Transverse colon (tissue), 4 donors: ENCODE measurements around the gene ACSS1. TPM values are rescaled to one million over a fixed set of nuclear protein-coding genes. Genes with fewer than 3 reads are reported as not detected.

Source experiments
- DNase-seq: peaks from one replicate; pipeline ENCODE4 v3.0.0-alpha.2; 2019
- H3K27ac ChIP-seq, 4 donors: fragments of 200-600 bp; sonication (generic); 2 replicates each; pipeline ENCODE4 v1.5.1; 2016 to 2018; ENCODE audit warnings: inconsistent platforms in 4 of 4
- H3K27me3 ChIP-seq: fragments of 200-600 bp; sonication (generic); 2 replicates; pipeline ENCODE4 v1.5.1; 2017; ENCODE audit warnings: inconsistent platforms
- H3K36me3 ChIP-seq, 4 donors: fragments of 200-600 bp; sonication (generic); 2 replicates each; pipeline ENCODE4 v1.5.1; 2017 to 2019; ENCODE audit warnings: inconsistent platforms in 4 of 4
- H3K4me1 ChIP-seq, 4 donors: fragments of 200-600 bp; sonication (generic); 2 replicates each; pipeline ENCODE4 v1.5.1; 2017 to 2020; ENCODE audit warnings: inconsistent platforms in 4 of 4
- H3K4me3 ChIP-seq, 4 donors: fragments of 200-600 bp; sonication (generic); 1 replicate in 1 of 4; 2 replicates in 3 of 4; pipeline versions ENCODE4 v1.5.1 to v1.6.1; 2017 to 2019; ENCODE audit warnings: inconsistent platforms in 4 of 4
- H3K9me3 ChIP-seq, 2 donors: fragments of 200-600 bp; sonication (generic); 2 replicates each; pipeline ENCODE4 v1.5.1; 2017 to 2019; ENCODE audit warnings: inconsistent platforms in 2 of 2
- CTCF ChIP-seq, 5 experiments: fragments of 200-600 bp in 3 of 5; fragments of 450-650 bp in 2 of 5; sonication (generic) in 3 of 5; IDR thresholded peaks; 1 replicate in 2 of 5; 2 replicates in 3 of 5; pipeline ENCODE4 v1.5.1; 2016 to 2017; ENCODE audit warnings: antibody characterized with exemption in 5 of 5, inconsistent platforms in 3 of 5, mild to moderate bottlenecking in 2 of 5, moderate library complexity in 1 of 5
- EP300 ChIP-seq: sonication (generic); formaldehyde crosslinking; IDR thresholded peaks from one replicate; pipeline ENCODE4 v1.6.1; 2017; ENCODE audit warnings: antibody characterized with exemption, low read depth
- POLR2A ChIP-seq: fragments of 450-650 bp; IDR thresholded peaks from one replicate; pipeline ENCODE4 v1.6.1; 2016; ENCODE audit warnings: antibody characterized with exemption, mild to moderate bottlenecking, moderate library complexity
- POLR2AphosphoS5 ChIP-seq, 3 donors: sonication (generic); formaldehyde crosslinking; IDR thresholded peaks; one replicate each; pipeline ENCODE4 v1.6.1; 2016; ENCODE audit warnings: antibody characterized with exemption in 3 of 3
- WGBS, 2 donors: methylation state at CpG; one replicate each; pipeline ENCODE4 v1.1.5; 2018; ENCODE audit warnings: low coverage in 1 of 2; 5-methylcytosine and 5-hydroxymethylcytosine counted together
- in situ Hi-C, 4 donors: fragments of 200-750 bp; cut with MboI; loops; one replicate each; pipeline versions ENCODE4 v1.15.0 to v1.15.1; 2017; ENCODE audit warnings: low sequenced_read_pairs in 3 of 4, low pct_ligation_motif_present in 1 of 4, low pct_unique_long_range_greater_than_20kb in 1 of 4
- intact Hi-C: fragments of 100-400 bp; cut with DNase I; formaldehyde crosslinking; loops from one replicate; pipeline ENCODE4 v1.15.1; 2023; ENCODE audit warnings: low total_unique reads
- total RNA-seq, 4 donors: library from RNA; depleted of rRNA; stranded (reverse); fragments of >200 nt; gene quantifications; one replicate each; pipeline ENCODE4 v1.1.0, GENCODE V29; 2016

ACSS1 gene
- total RNA-seq, 4 donors from 2014 or later = 30.3 to 64.7 (median 51.6) TPM

GRCh38 chr20:25088267-25088666 is 30.3 kb upstream of the ACSS1 start:
- H3K27me3 ChIP-seq = peaks cover 41% of the 10 kb centered on the region
- intact Hi-C loops = loop anchor here (10.0 kb wide), 1 partner anchor 87 kb away; no protein-coding TSS in a partner anchor
- H3K4me3 ChIP-seq = no peak overlapping the region

GRCh38 chr20:25087186-25087929 is 29.4 kb upstream of the ACSS1 start:
- Histone ChIP-seq H3K27ac (no peak overlapping the region), H3K27me3 (peaks cover 50% of the 10 kb centered on the region), H3K4me3 (no peak overlapping the region), H3K4me1 (peaks cover 0 to 15% (median 3%) of the 10 kb centered on the region in 4 donors), H3K36me3 (no peaks in the 10 kb centered on the region), H3K9me3 (no peaks in the 10 kb centered on the region)
- 68 to 79% methylated on average over 2 to 4 of the region's 4 CpGs for WGBS, 2 donors
- in situ Hi-C loops = no loop called here
- TF ChIP-seq POLR2A (no peak), EP300 (no peak), POLR2AphosphoS5 (IDR thresholded peaks at IDR 0.05) (no peak), CTCF (IDR thresholded peaks at IDR 0.05) (no peak)
- intact Hi-C loops = loop anchor here (10.0 kb wide), 1 partner anchor 87 kb away; no protein-coding TSS in a partner anchor
- DNase-seq = no peak

More at GRCh38 chr20:25088267-25088666, 30.3 kb upstream of the ACSS1 start:
- 63 to 67% methylated on average over 4 to 6 of the region's 6 CpGs for WGBS, 2 donors
- in situ Hi-C loops = no loop called here
- H3K4me1 ChIP-seq = peaks cover 0 to 11% (median 3%) of the 10 kb centered on the region in 4 donors
- no peaks in the 10 kb centered on the region for H3K9me3 ChIP-seq
- no peak for TF ChIP-seq POLR2A
- TF ChIP-seq EP300 = no peak
- no peak for TF ChIP-seq CTCF (IDR thresholded peaks at IDR 0.05)
- no peak for TF ChIP-seq POLR2AphosphoS5 (IDR thresholded peaks at IDR 0.05)
- DNase-seq = no peak
- no peak overlapping the region for H3K27ac ChIP-seq
- H3K36me3 ChIP-seq = no peaks in the 10 kb centered on the region

GRCh38 chr20:25085756-25086495 is 28.0 kb upstream of the ACSS1 start:
- intact Hi-C loops = loop anchor here (10.0 kb wide), 1 partner anchor 89 kb away; no protein-coding TSS in a partner anchor
- no peak for DNase-seq
- 53 to 74% methylated on average over 3 to 10 of the region's 10 CpGs for WGBS, 2 donors

More at GRCh38 chr20:25085756-25086495, 28.0 kb upstream of the ACSS1 start:
- Histone ChIP-seq H3K36me3 (no peaks in the 10 kb centered on the region), H3K4me3 (no peak overlapping the region), H3K27me3 (peaks cover 64% of the 10 kb centered on the region), H3K9me3 (no peaks in the 10 kb centered on the region), H3K4me1 (peaks cover 8 to 22% (median 10%) of the 10 kb centered on the region in 4 donors), H3K27ac (no peak overlapping the region)
- TF ChIP-seq EP300 (no peak), CTCF (IDR thresholded peaks at IDR 0.05) (no peak), POLR2A (no peak), POLR2AphosphoS5 (IDR thresholded peaks at IDR 0.05) (no peak)
- in situ Hi-C loops = no loop called here
